Pulmonary artery endothelial cell (primary cell): ENCODE data around the gene ZNF516. TPM values are rescaled to one million over a fixed set of nuclear protein-coding genes. Genes with fewer than 3 reads are reported as not detected.

Source experiments
- DNase-seq: peaks from one replicate; pipeline ENCODE4 v3.0.0-alpha.2; 2011; ENCODE audit warnings: low read depth, low spot score
- total RNA-seq: library from RNA; depleted of rRNA; stranded (reverse); fragments of >200 nt; gene quantifications from 2 replicates; pipeline ENCODE4 v1.2.3, GENCODE V29; 2014

Gene ZNF516
- total RNA-seq, 1 donor from 2014 or later = 10.0 TPM

- DNase-seq = no peak
Measured at GRCh38 chr18:76348267-76349066, 146.6 kb downstream of the ZNF516 start.

DNA sequence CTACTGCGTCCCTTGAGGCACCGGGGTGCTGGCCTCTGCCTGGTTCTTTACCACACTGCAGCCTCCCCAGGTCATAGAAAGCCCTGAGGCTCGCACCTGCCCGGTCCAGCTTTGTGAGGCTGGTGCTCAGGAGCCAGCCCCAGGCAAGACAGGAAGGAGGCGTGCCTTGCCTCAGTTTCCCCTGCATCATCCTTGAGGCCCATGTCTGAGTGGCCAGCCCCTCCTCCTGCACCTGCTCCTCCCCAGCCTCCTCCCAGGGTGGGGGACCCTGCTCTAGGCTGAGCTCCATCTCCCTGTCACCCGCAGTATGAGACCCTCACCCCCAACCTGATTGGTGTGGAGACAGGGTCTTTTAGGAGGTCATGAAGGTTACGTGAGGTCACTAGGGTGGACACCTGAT is 147.7 kb downstream of the ZNF516 start:
- DNase-seq = no peak

DNA sequence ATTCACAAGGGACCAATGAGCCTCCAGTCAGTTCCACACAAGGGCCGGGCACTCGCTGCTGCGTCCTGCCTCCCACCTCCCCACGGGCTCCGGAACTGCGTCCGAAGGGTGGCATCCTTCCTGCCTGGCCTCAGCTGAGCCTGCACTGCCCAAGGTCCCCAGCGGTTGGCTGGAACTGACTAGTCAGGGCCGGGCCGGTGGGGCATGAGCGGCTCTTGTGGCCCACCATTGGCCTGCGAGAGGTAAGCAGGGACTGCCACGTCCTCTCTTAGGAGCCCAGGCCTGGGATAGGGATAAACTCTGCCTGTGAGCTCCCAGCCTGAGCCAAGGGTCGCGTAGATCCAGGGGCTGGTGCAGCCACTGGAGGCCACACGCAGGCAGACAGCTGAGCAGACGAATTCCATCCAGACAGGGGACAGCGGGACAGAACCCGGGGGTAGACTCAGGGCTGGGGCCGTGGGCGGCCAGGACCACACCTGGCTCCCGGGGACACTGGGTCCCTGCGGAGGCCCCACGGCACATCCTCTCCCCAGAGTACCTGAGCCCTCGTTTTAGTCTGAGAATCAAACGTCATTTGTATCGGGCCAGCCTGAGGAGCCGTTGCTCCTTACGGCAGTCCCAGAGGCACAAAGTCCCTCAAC is 148.4 kb downstream of the ZNF516 start:
- DNase-seq = no peak

DNA sequence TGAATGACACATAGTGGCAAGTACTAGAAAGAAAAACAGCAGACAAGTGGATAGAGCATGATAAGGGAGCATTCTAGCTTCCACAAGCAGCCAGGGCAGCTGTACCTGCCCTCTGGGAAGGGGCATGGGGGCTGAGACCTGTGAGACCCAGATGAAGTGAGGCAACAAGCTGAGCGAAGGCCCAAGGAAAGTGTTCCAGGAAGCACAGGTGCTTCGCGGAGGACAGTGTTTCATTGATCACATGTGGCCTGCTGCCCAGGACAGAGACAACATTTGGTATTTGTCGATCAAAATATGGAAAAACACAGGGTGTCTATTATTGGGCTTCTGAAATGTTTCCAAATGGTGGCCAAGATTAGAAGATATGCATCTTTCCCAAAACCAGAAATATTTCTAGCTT is 149.1 kb downstream of the ZNF516 start:
- no peak for DNase-seq

GRCh38 chr18:76343938-76344569 is 151.0 kb downstream of the ZNF516 start:
- DNase-seq = no peak

- DNase-seq = no peak
Measured at GRCh38 chr18:76340410-76340809, 154.6 kb downstream of the ZNF516 start.

DNA sequence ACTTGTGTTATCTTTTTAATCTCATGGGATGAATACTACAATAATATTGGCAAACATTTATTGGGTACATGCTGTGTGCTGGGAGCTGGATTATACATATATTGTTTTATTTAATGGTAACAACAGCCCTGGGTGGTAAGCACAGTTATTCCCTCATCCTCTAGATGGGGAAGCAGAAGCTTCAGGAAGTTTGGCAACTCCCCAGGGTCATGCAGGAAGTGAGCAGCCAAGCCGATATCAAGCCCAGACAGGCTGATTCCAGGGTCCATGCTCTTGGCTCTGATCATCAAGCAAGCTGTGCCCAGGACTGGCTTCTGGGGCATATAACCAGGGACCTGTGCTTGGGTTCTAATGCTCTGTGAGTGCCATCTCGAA is 155.8 kb downstream of the ZNF516 start:
- DNase-seq = no peak

DNA sequence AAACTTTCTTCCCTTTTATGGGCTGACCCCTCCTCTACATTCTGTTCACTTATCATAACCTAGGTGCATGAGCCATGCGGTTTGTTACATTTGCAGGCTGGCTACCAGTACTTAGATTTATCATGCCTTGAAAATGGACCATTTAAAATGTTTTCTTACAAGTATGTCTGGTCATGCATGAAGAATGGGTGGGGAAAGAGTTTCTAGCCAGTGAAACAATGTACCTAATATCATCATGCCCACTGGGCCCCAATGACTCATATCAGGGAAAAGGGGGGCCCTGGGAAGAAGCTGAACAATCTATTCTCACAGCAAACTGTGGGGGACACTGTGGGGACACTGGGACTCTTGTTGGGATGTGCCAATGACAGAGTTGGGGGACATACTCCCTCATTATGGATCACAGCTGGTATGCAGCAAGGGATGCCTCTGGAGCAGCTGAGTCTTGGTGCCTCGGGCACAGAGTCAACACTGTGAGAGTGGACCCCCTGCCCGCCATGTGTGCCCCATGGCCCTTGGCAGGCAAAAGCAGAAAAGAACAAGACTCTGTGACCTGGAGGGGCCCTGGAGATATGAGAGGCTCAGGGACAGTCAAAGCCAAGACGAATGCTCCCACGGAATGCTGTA is 156.3 kb downstream of the ZNF516 start:
- DNase-seq = no peak

DNA sequence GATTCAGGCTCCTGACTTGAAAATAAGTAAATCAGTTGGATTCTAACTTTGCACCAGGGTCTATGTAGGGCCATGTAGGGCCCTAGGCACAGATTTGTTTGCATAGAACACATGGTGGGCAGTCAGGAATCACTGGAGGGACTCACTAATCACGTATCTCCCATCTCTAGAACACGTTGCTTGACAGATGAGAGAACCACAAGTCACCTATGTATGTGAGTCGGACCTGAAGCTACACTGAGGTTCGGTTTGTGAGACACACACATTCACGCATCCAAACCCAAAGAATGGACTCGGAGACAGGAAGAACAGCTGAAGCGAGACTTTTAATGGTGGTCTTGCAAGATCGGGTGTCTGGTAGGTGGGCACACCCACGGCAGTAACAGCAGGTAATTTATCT is 157.0 kb downstream of the ZNF516 start:
- no peak for DNase-seq

- DNase-seq = no peak
Measured at GRCh38 chr18:76335859-76336640, 159.0 kb downstream of the ZNF516 start.

- DNase-seq = no peak
Measured at GRCh38 chr18:76328140-76328539, 166.9 kb downstream of the ZNF516 start.

DNA sequence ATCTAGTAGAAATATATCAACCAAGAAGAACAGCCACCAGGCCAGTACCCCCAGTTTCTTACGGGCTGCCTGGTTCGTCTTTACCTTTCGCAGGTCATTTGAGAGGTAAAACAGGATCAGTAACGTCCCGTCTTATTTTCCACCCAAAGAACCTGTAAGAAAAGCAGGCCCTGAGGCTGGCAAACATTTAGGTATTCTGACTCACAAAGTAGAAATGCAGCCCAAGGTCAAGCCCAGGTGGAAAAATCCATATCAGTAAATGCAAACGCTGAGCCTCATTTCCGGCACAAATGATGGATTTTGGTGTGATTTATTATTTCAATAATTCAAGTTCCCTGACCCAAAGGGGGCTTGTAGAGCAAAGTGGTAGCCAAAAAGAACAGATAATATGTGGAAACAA is 171.2 kb downstream of the ZNF516 start:
- DNase-seq = no peak

GRCh38 chr18:76322686-76323085 is 172.4 kb downstream of the ZNF516 start:
- no peak for DNase-seq

GRCh38 chr18:76319366-76319765 is 175.7 kb downstream of the ZNF516 start:
- no peak for DNase-seq

DNA sequence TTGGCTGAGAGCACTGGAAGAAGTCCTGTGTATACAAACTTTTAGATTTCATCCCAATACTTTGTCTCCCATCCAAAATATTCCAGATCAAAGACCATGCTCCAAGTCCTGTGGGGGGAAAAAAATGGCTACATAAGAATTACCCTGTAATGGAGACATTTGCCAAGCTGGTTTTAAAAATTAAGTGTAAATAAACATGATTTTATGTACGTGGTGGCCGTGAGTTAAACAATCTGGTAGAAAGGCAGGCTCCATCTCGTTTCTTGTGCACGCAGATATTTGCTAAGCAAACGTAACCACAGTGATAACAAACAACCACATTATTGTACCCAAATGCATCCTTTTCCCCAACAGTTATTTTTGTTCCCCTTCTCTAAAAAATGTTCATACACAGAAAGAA is 176.4 kb downstream of the ZNF516 start:
- no peak for DNase-seq

- DNase-seq = no peak
Measured at GRCh38 chr18:76317136-76317535, 177.9 kb downstream of the ZNF516 start.

- no peak for DNase-seq
Measured at GRCh38 chr18:76315722-76316230, 179.3 kb downstream of the ZNF516 start.

GRCh38 chr18:76314496-76314895 is 180.5 kb downstream of the ZNF516 start:
- no peak for DNase-seq

DNA sequence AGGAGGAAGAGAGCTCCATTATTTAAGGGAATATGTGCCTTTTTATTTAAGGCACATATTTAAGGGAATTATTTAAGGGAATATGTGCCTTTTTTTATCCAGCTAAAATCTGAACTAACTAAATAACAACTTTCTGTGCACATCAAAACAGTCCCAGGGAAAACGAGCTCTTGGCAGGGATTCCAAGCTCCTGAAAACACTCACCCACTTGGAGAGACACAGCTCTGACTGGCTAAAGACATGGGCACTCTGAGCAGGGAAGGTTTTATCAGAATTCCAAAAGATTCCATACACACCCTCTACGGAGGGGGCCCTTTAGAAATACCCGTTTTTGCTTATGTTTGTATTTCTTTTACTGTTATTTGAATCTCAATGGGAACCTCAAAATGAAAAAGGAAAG is 181.0 kb downstream of the ZNF516 start:
- no peak for DNase-seq
